Lung (tissue), 12 donors: ENCODE data around the gene TIMP1. TPM values are rescaled to one million over a fixed set of nuclear protein-coding genes. Genes with fewer than 3 reads are reported as not detected.

ENCODE experiments used
- ATAC-seq: fragments of 200-7000 bp; cut with Tn5 transposase; one replicate; pipeline ENCODE4 v1.9.1; 2020; ENCODE audit warnings: moderate number of reproducible peaks; ENCODE audit not compliant: insufficient read depth, low FRiP score
- DNase-seq, 3 donors: peaks; one replicate each; pipeline ENCODE4 v3.0.0-alpha.2; 2013 to 2017
- H3K27ac ChIP-seq, 2 donors: one replicate each; pipeline ENCODE4 v1.5.1; 2013; ENCODE audit warnings: mild to moderate bottlenecking in 2 of 2, moderate library complexity in 2 of 2, control low read depth in 1 of 2, inconsistent platforms in 1 of 2, low read depth in 1 of 2, low read length in 1 of 2
- H3K27me3 ChIP-seq, 3 donors: one replicate each; pipeline ENCODE4 v1.5.1; 2013; ENCODE audit warnings: low read length in 2 of 3; ENCODE audit not compliant: control insufficient read depth in 3 of 3, insufficient read depth in 3 of 3
- H3K36me3 ChIP-seq, 4 donors: one replicate each; pipeline ENCODE4 v1.5.1; 2013; ENCODE audit warnings: low read length in 4 of 4, mild to moderate bottlenecking in 1 of 4, moderate library complexity in 1 of 4; ENCODE audit not compliant: control insufficient read depth in 4 of 4, insufficient read depth in 4 of 4
- H3K4me1 ChIP-seq, 5 donors: one replicate each; pipeline ENCODE4 v1.5.1; 2013; ENCODE audit warnings: low read length in 5 of 5, mild to moderate bottlenecking in 2 of 5, moderate library complexity in 1 of 5; ENCODE audit not compliant: control insufficient read depth in 5 of 5, insufficient read depth in 5 of 5
- H3K4me3 ChIP-seq: one replicate; pipeline ENCODE4 v1.5.1; 2013; ENCODE audit warnings: mild to moderate bottlenecking, control low read depth, moderate library complexity
- H3K9ac ChIP-seq, 2 donors: one replicate each; pipeline ENCODE4 v1.5.1; 2013; ENCODE audit warnings: low read length in 2 of 2, control low read depth in 1 of 2; ENCODE audit not compliant: insufficient read depth in 1 of 2
- H3K9me3 ChIP-seq, 4 donors: one replicate each; pipeline ENCODE4 v1.5.1; 2013; ENCODE audit warnings: low read length in 3 of 4, mild to moderate bottlenecking in 1 of 4, moderate library complexity in 1 of 4; ENCODE audit not compliant: control insufficient read depth in 4 of 4, insufficient read depth in 3 of 4
- CTCF ChIP-seq: IDR thresholded peaks from 2 replicates; pipeline ENCODE4 v1.5.1; 2012; ENCODE audit warnings: mild to moderate bottlenecking; ENCODE audit errors: control extremely low read depth, extremely low read depth
- WGBS, 2 donors: extraction: QIAGEN DNeasy Blood & Tissue Kit; methylation state at CpG; one replicate each; pipeline ENCODE4 v1.1.7; 2013; 5-methylcytosine and 5-hydroxymethylcytosine counted together
- polyA plus RNA-seq, 2 donors: library from polyadenylated mRNA; stranded (reverse); fragments of 200-250 nt; gene quantifications; one replicate each; pipeline ENCODE4 v1.2.1, GENCODE V29; 2013
- total RNA-seq, 2 donors: library from RNA; depleted of rRNA in 1 of 2; stranded (reverse); fragments of >200 nt in 1 of 2; gene quantifications; one replicate each; pipeline ENCODE4 v1.2.1, GENCODE V29; 2014 to 2021
- donor health status: control.
- donor health status: control.
- donor health status: Bipolar disorder and iron deficiency.
- donor health status: healthy.
- donor health status: DM: yes; HTN: yes; CAD: no.

Gene TIMP1
- total and polyA plus RNA-seq, 4 donors: 65.3 to 2,202 (median 1,641) TPM

- WGBS, 2 donors: 23 to 32% methylated on average over 15 of the region's 15 CpGs
- DNase-seq: no peak
- H3K27me3 ChIP-seq: no peaks in the 10 kb centered on the region
- peak overlapping the region; percentile 82 to 87 for H3K27ac ChIP-seq
- H3K9me3 ChIP-seq: peaks cover 0 to 2% (median 0%) of the 10 kb centered on the region in 4 donors
- H3K36me3 ChIP-seq: peaks cover 0 to 7% (median 5%) of the 10 kb centered on the region in 4 donors
- peaks cover 0 to 7% (median 3%) of the 10 kb centered on the region in 5 donors for H3K4me1 ChIP-seq
- no peak for TF ChIP-seq CTCF
- peak overlapping the region; percentile 34 to 65 for H3K9ac ChIP-seq
- ATAC-seq: no peak
- peak overlapping the region; percentile 1 for H3K4me3 ChIP-seq
Observed at GRCh38 chrX:47560179-47560933, 21.9 kb upstream of the TIMP1 start.

- H3K9me3 ChIP-seq: peaks cover 0 to 2% (median 0%) of the 10 kb centered on the region in 4 donors
- peaks cover 0 to 7% (median 5%) of the 10 kb centered on the region in 4 donors for H3K36me3 ChIP-seq
- no peaks in the 10 kb centered on the region for H3K27me3 ChIP-seq
- WGBS, 2 donors: 1 to 35% methylated on average over 28 to 59 of the region's 59 CpGs
- DNase-seq: peak; percentile 99 to 100 (median 99)
- peak; percentile 92 for ATAC-seq
- H3K9ac ChIP-seq: peak within 1 kb of the TSS; percentile 34 to 75
- TF ChIP-seq CTCF: no peak
- H3K4me3 ChIP-seq: peak within 1 kb of the TSS; percentile 49
- peaks cover 0 to 7% (median 3%) of the 10 kb centered on the region in 5 donors for H3K4me1 ChIP-seq
- H3K27ac ChIP-seq: peak within 1 kb of the TSS; percentile 82 to 96
Observed at GRCh38 chrX:47560934-47561658, 21.1 kb upstream of the TIMP1 start, which contains the start of gene ARAF. TSS of gene ARAF (plus strand) at chrX:47561205. CDS start at chrX:47562968, 1,763 bp downstream.

GRCh38 chrX:47561659-47562151, 20.5 kb upstream of the TIMP1 start:
- no peak for TF ChIP-seq CTCF
- DNase-seq (no peak), ATAC-seq (no peak)
- Histone ChIP-seq H3K27ac (peak overlapping the region; percentile 5 to 77), H3K36me3 (peaks cover 0 to 10% (median 7%) of the 10 kb centered on the region in 4 donors), H3K4me1 (peaks cover 0 to 4% (median 3%) of the 10 kb centered on the region in 5 donors), H3K9me3 (peaks cover 0 to 2% (median 0%) of the 10 kb centered on the region in 4 donors), H3K9ac (peak overlapping the region in 1 of 2 donors; percentile 75), H3K4me3 (peak overlapping the region; percentile 49), H3K27me3 (no peaks in the 10 kb centered on the region)
- 12 to 32% methylated on average over 8 to 9 of the region's 9 CpGs for WGBS, 2 donors
